HepG2 (cell line): ENCODE results near the gene AS3MT. TPM values are rescaled to one million over a fixed set of nuclear protein-coding genes. Genes with fewer than 3 reads are reported as not detected.

Experiments used
- ERF ChIP-seq: IDR thresholded peaks from 2 replicates; pipeline ENCODE4 v1.6.1; 2018; ENCODE audit warnings: missing biosample characterization, missing genetic modification reagents
- KMT2A ChIP-seq: sonication (generic); formaldehyde crosslinking; IDR thresholded peaks from 2 replicates; pipeline ENCODE4 v1.4.0; 2020; ENCODE audit warnings: missing genetic modification reagents
- LCORL ChIP-seq, 2 experiments: fragments of 450-650 bp in 1 of 2; sonication (generic) in 1 of 2; formaldehyde crosslinking in 1 of 2; IDR thresholded peaks; 2 replicates each; pipeline versions ENCODE4 v1.5.0 to v1.6.1; 2017 to 2020; ENCODE audit warnings: antibody characterized with exemption in 1 of 2, missing genetic modification reagents in 1 of 2
- MIER3 ChIP-seq: IDR thresholded peaks from 2 replicates; pipeline ENCODE4 v1.6.1; 2016; ENCODE audit warnings: missing compliant biosample characterization, borderline replicate concordance
- NFATC3 ChIP-seq: sonication (generic); formaldehyde crosslinking; IDR thresholded peaks from 2 replicates; pipeline ENCODE4 v1.5.1; 2020; ENCODE audit warnings: mild to moderate bottlenecking, missing genetic modification reagents
- NFYC ChIP-seq: IDR thresholded peaks from 2 replicates; pipeline ENCODE4 v1.6.1; 2016; ENCODE audit warnings: missing genetic modification reagents, missing compliant biosample characterization
- PHB2 ChIP-seq: fragments of 450-650 bp; IDR thresholded peaks from 2 replicates; pipeline ENCODE4 v1.6.1; 2018; ENCODE audit not compliant: partially characterized antibody
- RARA ChIP-seq: IDR thresholded peaks from 2 replicates; pipeline ENCODE4 v1.6.1; 2016; ENCODE audit warnings: missing genetic modification reagents, missing compliant biosample characterization
- TCF7L2 ChIP-seq: IDR thresholded peaks from 2 replicates; pipeline ENCODE4 v1.6.1; 2011; ENCODE audit warnings: mild to moderate bottlenecking, low read depth, low read length, moderate library complexity
- THYN1 ChIP-seq: sonication (generic); formaldehyde crosslinking; IDR thresholded peaks from 2 replicates; pipeline ENCODE4 v1.8.1; 2023; ENCODE audit warnings: low read depth, mild to moderate bottlenecking, moderate library complexity, missing genetic modification reagents, borderline replicate concordance
- ZFP36L1 ChIP-seq: sonication (generic); formaldehyde crosslinking; IDR thresholded peaks from 2 replicates; pipeline ENCODE4 v1.8.0; 2022; ENCODE audit warnings: mild to moderate bottlenecking, missing genetic modification reagents, moderate library complexity
- ZMYM2 ChIP-seq: sonication (generic); formaldehyde crosslinking; IDR thresholded peaks from 2 replicates; pipeline ENCODE4 v1.8.0; 2022; ENCODE audit warnings: mild to moderate bottlenecking, missing genetic modification reagents
- ZNF317 ChIP-seq: sonication (generic); formaldehyde crosslinking; IDR thresholded peaks from 2 replicates; pipeline ENCODE4 v1.5.0; 2020; ENCODE audit warnings: mild to moderate bottlenecking, missing genetic modification reagents
- ZNF382 ChIP-seq: sonication (generic); formaldehyde crosslinking; IDR thresholded peaks from 2 replicates; pipeline ENCODE4 v1.5.0; 2020; ENCODE audit warnings: missing genetic modification reagents, mild to moderate bottlenecking, borderline replicate concordance
- ZNF546 ChIP-seq: sonication (generic); formaldehyde crosslinking; conservative IDR thresholded peaks from 2 replicates; pipeline ENCODE4 v1.8.1; 2023; ENCODE audit warnings: mild to moderate bottlenecking, missing genetic modification reagents
- ZNF550 ChIP-seq: sonication (generic); formaldehyde crosslinking; IDR thresholded peaks from 2 replicates; pipeline ENCODE4 v1.4.0; 2020; ENCODE audit warnings: mild to moderate bottlenecking, missing genetic modification reagents, borderline replicate concordance
- ZNF768 ChIP-seq: sonication (generic); formaldehyde crosslinking; IDR thresholded peaks from 2 replicates; pipeline ENCODE4 v1.4.0; 2020; ENCODE audit warnings: missing genetic modification reagents
- ZSCAN25 ChIP-seq: sonication (generic); formaldehyde crosslinking; IDR thresholded peaks from 2 replicates; pipeline ENCODE4 v1.8.0; 2022; ENCODE audit warnings: mild to moderate bottlenecking, missing genetic modification reagents
- ZZZ3 ChIP-seq: sonication (generic); formaldehyde crosslinking; IDR thresholded peaks from 2 replicates; pipeline ENCODE4 v1.4.0; 2020; ENCODE audit warnings: missing genetic modification reagents, mild to moderate bottlenecking, borderline replicate concordance
- polyA plus RNA-seq, 8 experiments: library from polyadenylated mRNA; depleted of rRNA in 3 of 8; stranded (reverse) in 7 of 8; unstranded in 1 of 8; fragments of >200 nt; fragmentation: Illumina TruSeq in 4 of 8; extraction: Trizol in 4 of 8; gene quantifications; 2 replicates each; pipeline versions ENCODE4 v1.2.1 to v1.2.3, GENCODE V29; 2011 to 2016; ENCODE audit warnings: low read depth in 4 of 8, missing spikeins in 1 of 8, mixed read lengths in 1 of 8; ENCODE audit not compliant: insufficient read depth in 1 of 8
- total RNA-seq, 5 experiments: library from RNA; depleted of rRNA; stranded (reverse); fragments of >200 nt; fragmentation: Illumina TruSeq; extraction: Trizol; gene quantifications; 2 replicates each; pipeline ENCODE4 v1.2.3, GENCODE V29; 2016; ENCODE audit warnings: low read depth in 1 of 5
- TF ChIP-seq, protein P1 (sequence below): sonication (generic); formaldehyde crosslinking; IDR thresholded peaks from 2 replicates; pipeline ENCODE4 v1.8.0; 2022; ENCODE audit warnings: mild to moderate bottlenecking, missing genetic modification reagents
- TF ChIP-seq, protein P2 (sequence below): sonication (generic); formaldehyde crosslinking; IDR thresholded peaks from 2 replicates; pipeline ENCODE4 v1.8.1; 2023; ENCODE audit warnings: missing genetic modification reagents, inconsistent platforms, borderline replicate concordance
- TF ChIP-seq, protein P3 (sequence below), 2 experiments: fragments of 450-650 bp in 1 of 2; sonication (generic) in 1 of 2; formaldehyde crosslinking; IDR thresholded peaks; 2 replicates each; pipeline versions ENCODE4 v1.5.0 to v1.8.0; 2020 to 2022; ENCODE audit warnings: mild to moderate bottlenecking in 1 of 2, missing genetic modification reagents in 1 of 2
- TF ChIP-seq, protein P4 (sequence below): sonication (generic); formaldehyde crosslinking; conservative IDR thresholded peaks from 2 replicates; pipeline ENCODE4 v1.5.0; 2020; ENCODE audit warnings: missing genetic modification reagents
- TF ChIP-seq, protein P5 (sequence below): sonication (generic); formaldehyde crosslinking; IDR thresholded peaks from 2 replicates; pipeline ENCODE4 v1.4.0; 2020; ENCODE audit warnings: mild to moderate bottlenecking, missing genetic modification reagents

AS3MT gene
- total and polyA plus RNA-seq, 2 of the 13 experiments (the other 11 are each of a cell fraction or from before 2014, with no cell fraction given) = 8.7 to 17.4 TPM

DNA sequence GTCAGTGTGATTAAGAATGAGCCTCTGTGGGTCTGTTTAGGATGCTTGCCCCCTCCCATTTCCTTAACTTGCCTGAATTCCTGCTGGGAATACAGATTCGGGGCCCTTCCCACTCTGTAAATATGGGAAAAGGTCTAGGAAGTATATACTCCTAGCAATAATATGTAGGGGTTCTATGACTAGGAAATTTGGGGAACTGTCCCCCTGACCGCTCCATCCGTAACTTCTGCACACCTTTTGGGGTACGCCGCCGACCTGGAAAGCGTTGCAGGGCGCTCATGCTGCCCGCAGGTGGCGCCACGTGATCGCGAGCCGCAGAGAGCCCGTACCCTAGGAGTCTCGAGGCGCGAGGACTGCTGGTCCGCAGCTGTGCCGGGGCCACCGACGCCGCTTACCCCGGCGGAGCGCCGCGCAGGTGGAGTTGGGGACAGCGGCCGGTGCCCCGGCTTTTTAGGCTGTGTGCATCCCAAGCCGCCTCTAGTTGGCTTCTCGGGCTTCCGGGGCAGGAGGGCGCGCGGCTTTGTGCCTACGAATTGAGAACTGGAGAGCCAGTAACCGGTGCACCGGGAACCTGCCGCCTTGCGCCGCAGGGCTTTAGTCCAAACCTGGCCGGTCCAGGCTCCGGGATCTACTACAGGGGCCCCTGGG, 48.2 kb downstream of the AS3MT start (continued):
- TF ChIP-seq ZSCAN25 (no peak), PHB2 (no peak), ZNF317 (CRISPR knock-in tag) (no peak; the same call in 1 of the 2 replicates), ERF (CRISPR knock-in tag) (no peak), ZMYM2 (CRISPR knock-in tag) (no peak), ZFP36L1 (CRISPR knock-in tag) (peak; percentile 91), ZNF550 (CRISPR knock-in tag) (no peak), ZNF768 (CRISPR knock-in tag) (peak; percentile 70; the same call in 1 of the 2 replicates), ZNF546 (CRISPR knock-in tag) (no peak), MIER3 (CRISPR knock-in tag) (no peak), LCORL (IDR thresholded peaks at IDR 0.05) (no peak), LCORL (CRISPR knock-in tag; IDR thresholded peaks at IDR 0.05) (peak; percentile 94), TCF7L2 (no peak), ZZZ3 (CRISPR knock-in tag) (0 out of 2 replicates have a peak, but pooled peaks have one; percentile 17), THYN1 (no peak), KMT2A (CRISPR knock-in tag) (0 out of 2 replicates have a peak, but pooled peaks have one; percentile 64), NFYC (CRISPR knock-in tag) (no peak), NFATC3 (0 out of 2 replicates have a peak, but pooled peaks have one; percentile 33), RARA (CRISPR knock-in tag) (no peak), ZNF382 (CRISPR knock-in tag) (no peak)
- TF ChIP-seq, protein P1, sequence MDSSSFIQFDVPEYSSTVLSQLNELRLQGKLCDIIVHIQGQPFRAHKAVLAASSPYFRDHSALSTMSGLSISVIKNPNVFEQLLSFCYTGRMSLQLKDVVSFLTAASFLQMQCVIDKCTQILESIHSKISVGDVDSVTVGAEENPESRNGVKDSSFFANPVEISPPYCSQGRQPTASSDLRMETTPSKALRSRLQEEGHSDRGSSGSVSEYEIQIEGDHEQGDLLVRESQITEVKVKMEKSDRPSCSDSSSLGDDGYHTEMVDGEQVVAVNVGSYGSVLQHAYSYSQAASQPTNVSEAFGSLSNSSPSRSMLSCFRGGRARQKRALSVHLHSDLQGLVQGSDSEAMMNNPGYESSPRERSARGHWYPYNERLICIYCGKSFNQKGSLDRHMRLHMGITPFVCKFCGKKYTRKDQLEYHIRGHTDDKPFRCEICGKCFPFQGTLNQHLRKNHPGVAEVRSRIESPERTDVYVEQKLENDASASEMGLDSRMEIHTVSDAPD (CRISPR knock-in tag) = peak; percentile 44; the same call in 1 of the 2 replicates
- TF ChIP-seq, protein P2, sequence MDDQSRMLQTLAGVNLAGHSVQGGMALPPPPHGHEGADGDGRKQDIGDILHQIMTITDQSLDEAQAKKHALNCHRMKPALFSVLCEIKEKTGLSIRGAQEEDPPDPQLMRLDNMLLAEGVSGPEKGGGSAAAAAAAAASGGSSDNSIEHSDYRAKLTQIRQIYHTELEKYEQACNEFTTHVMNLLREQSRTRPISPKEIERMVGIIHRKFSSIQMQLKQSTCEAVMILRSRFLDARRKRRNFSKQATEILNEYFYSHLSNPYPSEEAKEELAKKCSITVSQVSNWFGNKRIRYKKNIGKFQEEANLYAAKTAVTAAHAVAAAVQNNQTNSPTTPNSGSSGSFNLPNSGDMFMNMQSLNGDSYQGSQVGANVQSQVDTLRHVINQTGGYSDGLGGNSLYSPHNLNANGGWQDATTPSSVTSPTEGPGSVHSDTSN = no peak
- TF ChIP-seq, protein P3, sequence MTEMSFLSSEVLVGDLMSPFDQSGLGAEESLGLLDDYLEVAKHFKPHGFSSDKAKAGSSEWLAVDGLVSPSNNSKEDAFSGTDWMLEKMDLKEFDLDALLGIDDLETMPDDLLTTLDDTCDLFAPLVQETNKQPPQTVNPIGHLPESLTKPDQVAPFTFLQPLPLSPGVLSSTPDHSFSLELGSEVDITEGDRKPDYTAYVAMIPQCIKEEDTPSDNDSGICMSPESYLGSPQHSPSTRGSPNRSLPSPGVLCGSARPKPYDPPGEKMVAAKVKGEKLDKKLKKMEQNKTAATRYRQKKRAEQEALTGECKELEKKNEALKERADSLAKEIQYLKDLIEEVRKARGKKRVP (CRISPR knock-in tag; IDR thresholded peaks at IDR 0.05) = no peak
- TF ChIP-seq, protein P4, sequence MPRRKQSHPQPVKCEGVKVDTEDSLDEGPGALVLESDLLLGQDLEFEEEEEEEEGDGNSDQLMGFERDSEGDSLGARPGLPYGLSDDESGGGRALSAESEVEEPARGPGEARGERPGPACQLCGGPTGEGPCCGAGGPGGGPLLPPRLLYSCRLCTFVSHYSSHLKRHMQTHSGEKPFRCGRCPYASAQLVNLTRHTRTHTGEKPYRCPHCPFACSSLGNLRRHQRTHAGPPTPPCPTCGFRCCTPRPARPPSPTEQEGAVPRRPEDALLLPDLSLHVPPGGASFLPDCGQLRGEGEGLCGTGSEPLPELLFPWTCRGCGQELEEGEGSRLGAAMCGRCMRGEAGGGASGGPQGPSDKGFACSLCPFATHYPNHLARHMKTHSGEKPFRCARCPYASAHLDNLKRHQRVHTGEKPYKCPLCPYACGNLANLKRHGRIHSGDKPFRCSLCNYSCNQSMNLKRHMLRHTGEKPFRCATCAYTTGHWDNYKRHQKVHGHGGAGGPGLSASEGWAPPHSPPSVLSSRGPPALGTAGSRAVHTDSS = no peak
- TF ChIP-seq, protein P5, sequence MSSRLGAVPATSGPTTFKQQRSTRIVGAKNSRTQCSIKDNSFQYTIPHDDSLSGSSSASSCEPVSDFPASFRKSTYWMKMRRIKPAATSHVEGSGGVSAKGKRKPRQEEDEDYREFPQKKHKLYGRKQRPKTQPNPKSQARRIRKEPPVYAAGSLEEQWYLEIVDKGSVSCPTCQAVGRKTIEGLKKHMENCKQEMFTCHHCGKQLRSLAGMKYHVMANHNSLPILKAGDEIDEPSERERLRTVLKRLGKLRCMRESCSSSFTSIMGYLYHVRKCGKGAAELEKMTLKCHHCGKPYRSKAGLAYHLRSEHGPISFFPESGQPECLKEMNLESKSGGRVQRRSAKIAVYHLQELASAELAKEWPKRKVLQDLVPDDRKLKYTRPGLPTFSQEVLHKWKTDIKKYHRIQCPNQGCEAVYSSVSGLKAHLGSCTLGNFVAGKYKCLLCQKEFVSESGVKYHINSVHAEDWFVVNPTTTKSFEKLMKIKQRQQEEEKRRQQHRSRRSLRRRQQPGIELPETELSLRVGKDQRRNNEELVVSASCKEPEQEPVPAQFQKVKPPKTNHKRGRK (CRISPR knock-in tag) = no peak
